ENCODE data around the gene RNF2.

RNF2 gene

GRCh38 chr1:185075476-185075875 lies 30.1 kb downstream of the RNF2 start:
- no peak for TF ChIP-seq CTCF (IDR thresholded peaks at IDR 0.05; ENCODE audit: low read depth, low read length)
- DNase-seq (ENCODE audit: extremely low read depth, low read depth): no peak

- DNase-seq (ENCODE audit: extremely low read depth, low read depth): no peak
- TF ChIP-seq CTCF (IDR thresholded peaks at IDR 0.05; ENCODE audit: low read depth, low read length): no peak
Observed at GRCh38 chr1:185077374-185077773, 32.0 kb downstream of the RNF2 start.

GRCh38 chr1:185080422-185080821 lies 35.1 kb downstream of the RNF2 start:
- TF ChIP-seq CTCF (IDR thresholded peaks at IDR 0.05; ENCODE audit: low read depth, low read length): no peak
- no peak for DNase-seq (ENCODE audit: extremely low read depth, low read depth)

DNA sequence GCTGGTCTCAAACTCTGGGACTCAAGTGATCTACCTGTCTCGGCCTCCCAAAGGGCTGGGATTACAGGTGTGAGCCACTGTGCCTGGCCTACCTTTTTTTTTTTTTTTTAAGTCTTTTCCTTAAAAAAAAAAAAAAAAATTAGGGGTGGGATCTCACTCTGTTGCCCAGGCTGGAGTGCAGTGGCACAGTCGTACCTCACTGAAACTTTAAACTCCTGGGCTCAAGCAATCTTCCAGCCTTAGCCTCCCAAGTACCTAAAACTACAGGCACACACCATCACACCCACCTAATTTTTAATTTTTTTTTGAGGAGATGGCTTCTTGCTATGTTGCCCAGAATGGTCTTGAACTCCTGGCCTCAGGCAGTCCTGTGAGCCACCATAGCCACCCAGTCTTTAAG lies 38.5 kb downstream of the RNF2 start:
- TF ChIP-seq CTCF (IDR thresholded peaks at IDR 0.05; ENCODE audit: low read depth, low read length): no peak
- DNase-seq (ENCODE audit: extremely low read depth, low read depth): no peak

DNA sequence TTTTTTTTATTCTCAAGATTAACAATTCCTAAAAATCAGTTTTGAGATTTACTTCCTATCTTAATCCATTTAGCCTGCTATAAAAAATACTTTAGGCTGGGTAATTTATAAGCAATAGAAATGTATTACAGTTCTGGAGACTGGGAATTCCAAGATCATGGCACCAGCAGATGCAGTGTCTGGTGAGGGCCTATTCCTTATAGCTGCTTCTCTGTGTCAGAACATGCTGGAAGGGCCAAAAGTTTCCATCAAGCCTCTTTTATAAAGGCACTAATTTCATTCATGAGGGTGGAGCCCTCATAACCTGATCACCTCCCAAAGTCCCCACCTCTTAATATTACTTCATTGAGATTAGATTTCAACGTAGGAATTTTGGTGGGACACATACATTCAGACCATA lies 41.7 kb downstream of the RNF2 start:
- DNase-seq (ENCODE audit: extremely low read depth, low read depth): no peak
- no peak for TF ChIP-seq CTCF (IDR thresholded peaks at IDR 0.05; ENCODE audit: low read depth, low read length)

DNA sequence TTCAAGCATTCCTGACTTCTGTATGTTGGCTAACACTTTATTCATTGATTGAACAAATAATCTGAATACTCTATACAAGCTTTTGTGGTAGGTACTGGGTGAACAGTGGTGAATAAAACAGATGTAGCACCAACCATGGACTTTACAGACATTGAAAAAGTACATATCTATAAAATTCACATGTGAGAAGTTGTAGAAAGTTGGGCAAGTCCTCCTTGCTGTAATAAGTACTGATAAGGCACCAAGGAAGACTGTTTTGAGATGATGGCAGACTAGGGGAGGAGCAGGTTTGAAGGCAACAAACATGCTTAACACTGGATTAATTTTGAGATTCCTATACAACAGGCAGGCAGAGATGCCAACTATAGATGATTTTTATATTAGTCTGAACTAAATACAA lies 42.4 kb downstream of the RNF2 start:
- no peak for DNase-seq (ENCODE audit: extremely low read depth, low read depth)
- no peak for TF ChIP-seq CTCF (IDR thresholded peaks at IDR 0.05; ENCODE audit: low read depth, low read length)

DNA sequence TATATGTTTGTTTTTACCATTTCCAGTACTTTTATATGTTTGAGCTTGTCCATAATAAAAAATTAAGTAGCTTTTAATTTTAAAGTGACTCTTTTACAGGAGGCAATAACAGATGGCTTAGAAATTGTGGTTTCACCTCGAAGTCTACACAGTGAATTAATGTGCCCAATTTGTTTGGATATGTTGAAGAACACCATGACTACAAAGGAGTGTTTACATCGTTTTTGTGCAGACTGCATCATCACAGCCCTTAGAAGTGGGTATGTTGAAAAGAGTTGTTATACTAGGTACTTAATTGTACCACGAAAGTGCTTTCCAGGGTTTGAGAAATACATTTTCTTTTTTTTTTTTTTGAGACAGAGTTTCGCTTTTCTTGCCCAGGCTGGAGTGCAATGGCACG lies 46.1 kb downstream of the RNF2 start:
- no peak for TF ChIP-seq CTCF (IDR thresholded peaks at IDR 0.05; ENCODE audit: low read depth, low read length)
- no peak for DNase-seq (ENCODE audit: extremely low read depth, low read depth)
